SU-DHL-6 (cell line): Measurements from ENCODE around the gene GIPC1.

Experiments
- CTCF ChIP-seq: fragments of 200-600 bp; sonication (generic); IDR thresholded peaks from one replicate; pipeline ENCODE4 v1.5.1; 2017; ENCODE audit warnings: antibody characterized with exemption, mild to moderate bottlenecking, low read length, moderate library complexity; ENCODE audit not compliant: insufficient read depth, poor library complexity, severe bottlenecking
- EZH2phosphoT487 ChIP-seq: fragments of 200-600 bp; sonication (generic), shearing (Covaris generic); conservative IDR thresholded peaks from 2 replicates; pipeline ENCODE4 v1.6.1; 2018; ENCODE audit warnings: mild to moderate bottlenecking, antibody characterized with exemption, low read length, moderate library complexity, mixed read lengths

GRCh38 chr19:14440049-14440448 is 55.9 kb downstream of the GIPC1 start:
- TF ChIP-seq CTCF (no peak), EZH2phosphoT487 (no peak)
